Non-pigmented ciliary epithelial cell (primary cell): ENCODE measurements around the gene SPATA18.

Experiments used
- DNase-seq: peaks from one replicate; pipeline ENCODE4 v3.0.0-alpha.2; 2010; ENCODE audit warnings: low read depth

Gene SPATA18

GRCh38 chr4:52051213-52051614 is at the start of gene SPATA18:
Gene SPATA18, plus strand, starts transcription at chr4:52051304. Its CDS starts 401 bp downstream, at chr4:52051705.
- no peak for DNase-seq

GRCh38 chr4:52001616-52002015 is 49.5 kb upstream of the SPATA18 start:
- DNase-seq: peak; percentile 18

- no peak for DNase-seq
These were observed 46.7 kb upstream of the SPATA18 start for GRCh38 chr4:52004414-52004813.

- DNase-seq: no peak
These were observed 45.4 kb upstream of the SPATA18 start for GRCh38 chr4:52005604-52006273.

GRCh38 chr4:52006887-52007286 is 44.2 kb upstream of the SPATA18 start:
- DNase-seq: no peak

- no peak for DNase-seq
These were observed 40.1 kb upstream of the SPATA18 start for GRCh38 chr4:52010986-52011385.

GRCh38 chr4:52012651-52013050 is 38.5 kb upstream of the SPATA18 start:
- no peak for DNase-seq

GRCh38 chr4:52014903-52015302 is 36.2 kb upstream of the SPATA18 start:
- no peak for DNase-seq

- DNase-seq: no peak
These were observed 35.7 kb upstream of the SPATA18 start for GRCh38 chr4:52015366-52015765.

GRCh38 chr4:52016981-52017380 is 34.1 kb upstream of the SPATA18 start:
- no peak for DNase-seq

- no peak for DNase-seq
These were observed 33.3 kb upstream of the SPATA18 start for GRCh38 chr4:52017814-52018213.

- DNase-seq: no peak
These were observed 31.0 kb upstream of the SPATA18 start, which contains the start of gene LRRC66 for GRCh38 chr4:52019936-52020657. Gene LRRC66, minus strand, starts transcription at chr4:52020363. Its CDS starts 2,750 bp downstream, at chr4:52017613.

- DNase-seq: peak; percentile 49
These were observed 22.1 kb upstream of the SPATA18 start for GRCh38 chr4:52028970-52029369.

GRCh38 chr4:52032005-52032404 is 19.1 kb upstream of the SPATA18 start:
- no peak for DNase-seq

- no peak for DNase-seq
These were observed 15.9 kb upstream of the SPATA18 start for GRCh38 chr4:52035190-52035589.

- DNase-seq: no peak
These were observed 14.1 kb upstream of the SPATA18 start for GRCh38 chr4:52036886-52037530.

GRCh38 chr4:52037689-52038102 is 13.4 kb upstream of the SPATA18 start:
- DNase-seq: no peak

- DNase-seq: no peak
These were observed 12.8 kb upstream of the SPATA18 start, which contains the start of gene SGCB for GRCh38 chr4:52038103-52038912. Gene SGCB, minus strand, starts transcription at chr4:52038299. Its CDS starts 40 bp downstream, at chr4:52038259.

GRCh38 chr4:52045028-52045427 is 6.1 kb upstream of the SPATA18 start:
- no peak for DNase-seq

GRCh38 chr4:52049266-52049665 is 1.8 kb upstream of the SPATA18 start:
- DNase-seq: no peak

GRCh38 chr4:52051615-52052474 is 741 bp downstream of the SPATA18 start:
- DNase-seq: peak; percentile 73
